K562 (cell line): ENCODE results near the gene TMEM45A. TPM values are rescaled to one million over a fixed set of nuclear protein-coding genes. Genes with fewer than 3 reads are reported as not detected.

Experiments used
- ATAC-seq: fragments of 200-7000 bp; cut with Tn5 transposase; 3 replicates; pipeline ENCODE4 v1.9.1; 2020; ENCODE audit warnings: moderate library complexity
- BruUV-seq: library from RNA; stranded (reverse); fragments of 400-500 nt; replicated peaks from 2 replicates; lab custom pipeline; 2021; lab: Mats Ljungman, UMichigan
- CTCF ChIA-PET: fragments of 300-600 bp; formaldehyde crosslinking; extraction: SDS; loops from one replicate; lab custom pipeline; 2021; ENCODE audit warnings: low intra/inter-chr PET ratio; lab: Yijun Ruan, JAX
- POLR2A ChIA-PET: fragments of 300-600, 350-650 bp; sonication (Branson Sonifier 250); formaldehyde crosslinking; extraction: SDS; loops from one replicate; lab custom pipeline; 2021; ENCODE audit warnings: antibody characterized with exemption, inconsistent platforms; lab: Yijun Ruan, JAX
- DNase-seq, 4 experiments: peaks; one replicate each; pipeline versions ENCODE4 v3.0.0 to v3.0.0-alpha.2; 2011 to 2018; ENCODE audit warnings: low spot score in 3 of 4, mixed read lengths in 3 of 4; ENCODE audit errors: extremely low read depth in 1 of 4
- FAIRE-seq: peaks from 2 replicates; lab custom pipeline; 2011; peaks lifted over from hg19 to GRCh38; lab: Jason Lieb, UNC
- H2AFZ ChIP-seq: 2 replicates; pipeline ENCODE4 v1.6.0; 2011; ENCODE audit warnings: low read depth, low read length, control low read depth, inconsistent platforms
- H3K27ac ChIP-seq: fragments of 200-600 bp; 3 replicates; pipeline ENCODE4 v1.8.0; 2011; ENCODE audit warnings: low read depth, mild to moderate bottlenecking, control low read depth, inconsistent platforms, low read length, moderate library complexity, mixed read lengths; ENCODE audit errors: extremely low read depth
- H3K27me3 ChIP-seq, 2 experiments: fragments of 300-600 bp in 1 of 2; 2 replicates in 1 of 2; 3 replicates in 1 of 2; pipeline versions ENCODE4 v1.6.0 to v1.8.0; 2011; ENCODE audit warnings: inconsistent platforms in 2 of 2, low read length in 2 of 2, mild to moderate bottlenecking in 1 of 2, mixed read lengths in 1 of 2, moderate library complexity in 1 of 2; ENCODE audit not compliant: control insufficient read depth in 2 of 2, insufficient read depth in 2 of 2
- H3K36me3 ChIP-seq: fragments of 300-600 bp; 3 replicates; pipeline ENCODE4 v1.8.0; 2011; ENCODE audit warnings: mild to moderate bottlenecking, low read length, inconsistent platforms; ENCODE audit not compliant: control insufficient read depth, insufficient read depth
- H3K4me1 ChIP-seq, 2 experiments: fragments of 200-600 bp in 1 of 2; replicated peaks in 1 of 2; 2 replicates in 1 of 2; 3 replicates in 1 of 2; pipeline versions ENCODE4 v1.5.1 to v1.8.0; 2011; ENCODE audit warnings: inconsistent platforms in 2 of 2, low read length in 2 of 2, mild to moderate bottlenecking in 1 of 2, mixed read lengths in 1 of 2, moderate library complexity in 1 of 2; ENCODE audit not compliant: control insufficient read depth in 2 of 2, insufficient read depth in 2 of 2
- H3K4me2 ChIP-seq: 2 replicates; pipeline ENCODE4 v1.6.1; 2011; ENCODE audit warnings: low read length, control low read depth, inconsistent platforms, mixed read lengths; ENCODE audit not compliant: insufficient read depth
- H3K4me3 ChIP-seq: fragments of 200-600 bp; sonication (generic), shearing (Covaris generic); 2 replicates; pipeline ENCODE4 v1.5.1; 2016; ENCODE audit warnings: control low read depth, inconsistent platforms
- H3K79me2 ChIP-seq: fragments of 200-600 bp; 3 replicates; pipeline ENCODE4 v1.8.0; 2011; ENCODE audit warnings: low read length, inconsistent platforms; ENCODE audit not compliant: control insufficient read depth, insufficient read depth
- H3K9ac ChIP-seq, 2 experiments: 2 replicates each; pipeline versions ENCODE4 v1.6.0 to v1.6.1; 2011; ENCODE audit warnings: low read depth in 2 of 2, low read length in 2 of 2, control low read depth in 1 of 2, inconsistent platforms in 1 of 2, mild to moderate bottlenecking in 1 of 2, mixed read lengths in 1 of 2; ENCODE audit not compliant: insufficient read depth in 1 of 2
- H3K9me1 ChIP-seq: one replicate; pipeline ENCODE4 v1.6.0; 2011; ENCODE audit warnings: inconsistent platforms, mild to moderate bottlenecking, low read length, moderate library complexity; ENCODE audit not compliant: control insufficient read depth, insufficient read depth
- H3K9me3 ChIP-seq: replicated peaks from 2 replicates; pipeline ENCODE4 v1.5.1; 2011; ENCODE audit warnings: low read depth, low read length, inconsistent platforms; ENCODE audit not compliant: control insufficient read depth, insufficient read depth
- H4K20me1 ChIP-seq: replicated peaks from 2 replicates; pipeline ENCODE4 v1.6.1; 2011; ENCODE audit warnings: low read length, inconsistent platforms, mixed read lengths; ENCODE audit not compliant: control insufficient read depth, insufficient read depth
- ELK1 ChIP-seq: sonication (generic); formaldehyde crosslinking; IDR thresholded peaks from 2 replicates; pipeline ENCODE4 v1.8.1; 2022; ENCODE audit warnings: missing genetic modification reagents
- FOXO4 ChIP-seq: fragments of 450-650 bp; formaldehyde crosslinking; IDR thresholded peaks from 2 replicates; pipeline ENCODE4 v1.4.0; 2020; ENCODE audit warnings: mild to moderate bottlenecking, moderate library complexity
- KLF10 ChIP-seq: fragments of 250-450 bp; sonication (Bioruptor Pico); IDR thresholded peaks from 2 replicates; pipeline ENCODE4 v1.6.1; 2021; ENCODE audit warnings: matching md5 sums
- MAFK ChIP-seq: IDR thresholded peaks from 2 replicates; pipeline ENCODE4 v1.6.1; 2011; ENCODE audit warnings: low read length, improper control_type of control experiment
- MECOM ChIP-seq: fragments of 250-450 bp; sonication (Bioruptor Pico); IDR thresholded peaks from 2 replicates; pipeline ENCODE4 v1.8.0; 2022; ENCODE audit warnings: inconsistent platforms
- MXD1 ChIP-seq: fragments of 250-450 bp; sonication (Bioruptor Pico); IDR thresholded peaks from 2 replicates; pipeline ENCODE4 v1.8.0; 2021; ENCODE audit warnings: borderline replicate concordance, mild to moderate bottlenecking, moderate library complexity; ENCODE audit not compliant: poor library complexity, severe bottlenecking
- NRF1 ChIP-seq, 2 experiments: fragments of 450-650 bp; IDR thresholded peaks in 1 of 2; conservative IDR thresholded peaks in 1 of 2; 2 replicates each; pipeline ENCODE4 v1.6.1; 2014; ENCODE audit warnings: mild to moderate bottlenecking in 2 of 2
- POLR2AphosphoS5 ChIP-seq: IDR thresholded peaks from 2 replicates; pipeline ENCODE4 v1.6.1; 2011; ENCODE audit warnings: mild to moderate bottlenecking, low read depth, low read length, moderate library complexity; ENCODE audit not compliant: control insufficient read depth, insufficient read depth
- RBM25 ChIP-seq: fragments of 200-400 bp; formaldehyde crosslinking; IDR thresholded peaks from 2 replicates; pipeline ENCODE4 v1.6.1; 2018; ENCODE audit warnings: low read length, low read depth, moderate library complexity; ENCODE audit not compliant: severe bottlenecking
- ZNF444 ChIP-seq: fragments of 250-450 bp; sonication (Bioruptor Pico); IDR thresholded peaks from 2 replicates; pipeline ENCODE4 v1.4.0; 2020; ENCODE audit warnings: mild to moderate bottlenecking, moderate library complexity
- ZNF592 ChIP-seq: fragments of 450-650 bp; IDR thresholded peaks from 2 replicates; pipeline ENCODE4 v1.6.1; 2017; ENCODE audit warnings: antibody characterized with exemption, mild to moderate bottlenecking
- in situ Hi-C: fragments of 300-500 bp; cut with MboI; formaldehyde crosslinking; loops from 4 replicates; pipeline ENCODE4 v1.15.0; 2018; ENCODE audit warnings: inconsistent platforms, mixed read lengths
- intact Hi-C: fragments of 100-400 bp; cut with micrococcal nuclease; formaldehyde crosslinking; loops from 2 replicates; pipeline ENCODE4 v1.14.2; 2022
- polyA plus RNA-seq, 8 experiments: library from polyadenylated mRNA; depleted of rRNA in 4 of 8; stranded (reverse) in 5 of 8; unstranded in 3 of 8; fragments of >200 nt; fragmentation: Nextera tagmentation in 2 of 8; fragmentation: Illumina TruSeq in 1 of 8; extraction: Ambion mirVana in 2 of 8; extraction: Trizol in 1 of 8; gene quantifications; 2 replicates each; pipeline versions ENCODE4 v1.2.1 to v1.2.3, GENCODE V29; 2011 to 2014; ENCODE audit warnings: inconsistent platforms in 1 of 8, missing spikeins in 1 of 8
- total RNA-seq, 7 experiments: library from RNA; depleted of rRNA in 6 of 7; stranded (reverse); fragments of >200 nt in 6 of 7; fragmentation: Illumina TruSeq in 2 of 7; extraction: Trizol in 2 of 7; gene quantifications; 2 replicates each; pipeline versions ENCODE4 v1.2.1 to v1.2.3, GENCODE V29; 2011 to 2021; ENCODE audit warnings: low replicate concordance in 1 of 7
- TF ChIP-seq, protein P1 (sequence below): fragments of 250-450 bp; sonication (Bioruptor Pico); IDR thresholded peaks from 2 replicates; pipeline ENCODE4 v1.8.0; 2022; ENCODE audit warnings: inconsistent platforms, mild to moderate bottlenecking, moderate library complexity, borderline replicate concordance

TMEM45A gene
- total and polyA plus RNA-seq, 9 of the 15 experiments (the other 6 are each of a cell fraction or from before 2014, with no cell fraction given): 0.41 to 4.1 (median 0.95) TPM

GRCh38 chr3:100554373-100554676 lies 61.9 kb downstream of the TMEM45A start:
- TF ChIP-seq RBM25 (no peak), ZNF592 (no peak), NRF1 (conservative IDR thresholded peaks at IDR 0.05 in 1 of 2, IDR thresholded peaks at IDR 0.05 in 1 of 2) (no peak), MAFK (no peak), POLR2AphosphoS5 (no peak), MECOM (CRISPR knock-in tag) (no peak), FOXO4 (CRISPR knock-in tag) (no peak), ZNF444 (no peak), KLF10 (CRISPR knock-in tag) (no peak), MXD1 (CRISPR knock-in tag) (no peak), ELK1 (CRISPR knock-in tag) (no peak)
- TF ChIP-seq, protein P1, sequence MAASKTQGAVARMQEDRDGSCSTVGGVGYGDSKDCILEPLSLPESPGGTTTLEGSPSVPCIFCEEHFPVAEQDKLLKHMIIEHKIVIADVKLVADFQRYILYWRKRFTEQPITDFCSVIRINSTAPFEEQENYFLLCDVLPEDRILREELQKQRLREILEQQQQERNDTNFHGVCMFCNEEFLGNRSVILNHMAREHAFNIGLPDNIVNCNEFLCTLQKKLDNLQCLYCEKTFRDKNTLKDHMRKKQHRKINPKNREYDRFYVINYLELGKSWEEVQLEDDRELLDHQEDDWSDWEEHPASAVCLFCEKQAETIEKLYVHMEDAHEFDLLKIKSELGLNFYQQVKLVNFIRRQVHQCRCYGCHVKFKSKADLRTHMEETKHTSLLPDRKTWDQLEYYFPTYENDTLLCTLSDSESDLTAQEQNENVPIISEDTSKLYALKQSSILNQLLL (CRISPR knock-in tag): no peak
- H3K27ac ChIP-seq: no peak overlapping the region
- no peaks in the 10 kb centered on the region for H3K36me3 ChIP-seq
- in situ Hi-C loops: no loop called here
- POLR2A ChIA-PET: no interaction called here
- H3K4me1 ChIP-seq: no peaks in the 10 kb centered on the region; a peak in 1 of 5 replicates
- BruUV-seq: no TSS peak
- H3K9ac ChIP-seq: no peak overlapping the region
- no peak overlapping the region for H3K4me2 ChIP-seq
- H3K9me3 ChIP-seq: no peaks in the 10 kb centered on the region
- CTCF ChIA-PET: no interaction called here
- FAIRE-seq (no peak), DNase-seq (no peak), ATAC-seq (no peak)
- H4K20me1 ChIP-seq: no peaks in the 10 kb centered on the region
- no peak overlapping the region for H3K4me3 ChIP-seq
- H3K27me3 ChIP-seq: no peaks in the 10 kb centered on the region
- intact Hi-C loops: no loop called here
- H3K79me2 ChIP-seq: no peaks in the 10 kb centered on the region
- no peaks in the 10 kb centered on the region for H3K9me1 ChIP-seq
- no peak overlapping the region for H2AFZ ChIP-seq
